Stimulated activated CD4-positive, alpha-beta T cell treated with anti-CD3 and anti-CD28 coated beads, Interleukin-2, amount 100 ng/mL, for 24 hours (primary cell): ENCODE measurements around the gene MMRN2.
A peak's percentile ranks its signal among the peaks of the same experiment; 100 is the strongest.
"Not testable (repeated sequence)": the region's sequence is repeated elsewhere in the genome, so short reads cannot be mapped to it uniquely, and the experiment has no call there.

Experiments used
- DNase-seq, 2 donors: peaks; one replicate each; pipeline ENCODE4 v3.0.0-alpha.2; 2020

MMRN2 gene, protein sequence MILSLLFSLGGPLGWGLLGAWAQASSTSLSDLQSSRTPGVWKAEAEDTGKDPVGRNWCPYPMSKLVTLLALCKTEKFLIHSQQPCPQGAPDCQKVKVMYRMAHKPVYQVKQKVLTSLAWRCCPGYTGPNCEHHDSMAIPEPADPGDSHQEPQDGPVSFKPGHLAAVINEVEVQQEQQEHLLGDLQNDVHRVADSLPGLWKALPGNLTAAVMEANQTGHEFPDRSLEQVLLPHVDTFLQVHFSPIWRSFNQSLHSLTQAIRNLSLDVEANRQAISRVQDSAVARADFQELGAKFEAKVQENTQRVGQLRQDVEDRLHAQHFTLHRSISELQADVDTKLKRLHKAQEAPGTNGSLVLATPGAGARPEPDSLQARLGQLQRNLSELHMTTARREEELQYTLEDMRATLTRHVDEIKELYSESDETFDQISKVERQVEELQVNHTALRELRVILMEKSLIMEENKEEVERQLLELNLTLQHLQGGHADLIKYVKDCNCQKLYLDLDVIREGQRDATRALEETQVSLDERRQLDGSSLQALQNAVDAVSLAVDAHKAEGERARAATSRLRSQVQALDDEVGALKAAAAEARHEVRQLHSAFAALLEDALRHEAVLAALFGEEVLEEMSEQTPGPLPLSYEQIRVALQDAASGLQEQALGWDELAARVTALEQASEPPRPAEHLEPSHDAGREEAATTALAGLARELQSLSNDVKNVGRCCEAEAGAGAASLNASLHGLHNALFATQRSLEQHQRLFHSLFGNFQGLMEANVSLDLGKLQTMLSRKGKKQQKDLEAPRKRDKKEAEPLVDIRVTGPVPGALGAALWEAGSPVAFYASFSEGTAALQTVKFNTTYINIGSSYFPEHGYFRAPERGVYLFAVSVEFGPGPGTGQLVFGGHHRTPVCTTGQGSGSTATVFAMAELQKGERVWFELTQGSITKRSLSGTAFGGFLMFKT

GRCh38 chr10:86957471-86958115 lies at the start of gene MMRN2:
Gene MMRN2 (minus strand): TSS chr10:86957615. CDS start chr10:86957541, 74 bp downstream.
- no peak for DNase-seq

DNA sequence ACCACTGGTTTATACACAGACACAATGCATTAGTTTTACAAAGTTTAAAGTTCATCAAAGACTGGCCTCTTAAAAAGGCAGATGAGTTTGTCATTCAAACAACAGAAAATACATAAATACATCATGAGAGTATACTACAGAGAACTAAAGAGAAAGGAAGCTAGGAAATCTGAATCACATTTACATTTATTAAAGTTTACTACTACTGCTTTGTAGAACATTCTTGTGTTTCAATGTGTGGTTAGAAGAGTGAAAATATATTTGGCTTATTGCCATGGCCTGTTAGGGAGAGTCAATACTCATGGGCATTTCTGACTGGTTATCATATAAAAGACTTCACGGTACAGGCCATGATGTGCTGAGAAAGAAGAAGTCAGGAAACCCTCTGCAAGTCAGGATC lies 49.7 kb upstream of the MMRN2 start:
- DNase-seq: not testable (repeated sequence)

DNA sequence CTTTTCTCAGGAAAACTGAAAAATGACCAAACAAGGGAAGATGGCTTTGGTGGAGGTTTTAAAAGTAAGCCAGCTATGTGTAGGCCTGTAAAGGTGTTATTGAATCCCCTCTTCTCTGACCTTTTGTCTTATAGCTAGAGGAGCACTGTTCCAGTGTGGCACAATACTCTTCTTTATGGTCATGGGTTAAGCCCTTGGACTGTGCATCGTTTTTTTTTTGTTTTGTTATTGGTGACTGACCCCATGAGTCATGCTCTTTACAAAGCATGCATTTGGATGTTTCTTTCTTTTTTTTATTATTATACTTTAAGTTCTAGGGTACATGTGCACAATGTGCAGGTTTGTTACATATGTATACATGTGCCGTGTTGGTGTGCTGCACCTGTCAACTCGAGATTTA lies 43.1 kb upstream of the MMRN2 start:
- DNase-seq: no peak

DNA sequence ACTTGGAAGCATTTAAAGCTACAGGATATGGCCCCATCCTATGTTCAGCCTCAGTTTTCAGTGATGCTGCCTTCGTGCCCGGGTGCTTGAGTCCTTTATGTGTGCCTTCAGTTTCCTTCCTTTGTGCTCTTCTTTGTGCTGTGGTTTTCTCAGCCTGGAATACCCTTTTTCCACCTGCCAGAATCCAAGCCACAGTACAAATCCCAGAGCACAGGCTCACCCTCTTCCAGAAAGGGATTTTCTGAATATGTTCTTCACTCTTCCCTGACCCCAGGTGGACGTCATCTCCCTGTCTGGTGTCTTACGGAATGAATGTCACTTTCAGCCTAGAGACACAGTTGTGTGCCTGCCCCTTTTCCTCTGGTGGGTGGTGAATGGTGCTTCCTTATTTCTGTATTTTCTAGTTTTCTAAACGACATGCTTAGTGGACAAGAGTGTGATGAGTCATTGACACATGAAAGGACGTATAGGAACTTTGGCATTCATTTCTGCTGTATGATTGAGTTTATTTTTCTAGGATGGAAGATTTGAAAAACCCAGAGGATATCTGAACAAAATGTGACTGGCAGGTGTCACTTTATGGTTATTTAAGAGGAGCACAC lies 42.5 kb upstream of the MMRN2 start:
- DNase-seq: not testable (repeated sequence)

GRCh38 chr10:86992929-86993328 lies 35.5 kb upstream of the MMRN2 start:
- no peak for DNase-seq

GRCh38 chr10:86992456-86992855 lies 35.0 kb upstream of the MMRN2 start:
- DNase-seq: no peak

GRCh38 chr10:86991362-86991761 lies 33.9 kb upstream of the MMRN2 start:
- not testable (repeated sequence) for DNase-seq

GRCh38 chr10:86988520-86988919 lies 31.1 kb upstream of the MMRN2 start:
- DNase-seq: no peak

- DNase-seq: not testable (repeated sequence)
These were observed 27.1 kb upstream of the MMRN2 start for GRCh38 chr10:86984498-86984897.

GRCh38 chr10:86981716-86982115 lies 24.3 kb upstream of the MMRN2 start:
- no peak for DNase-seq

- DNase-seq: not testable (repeated sequence)
These were observed 23.6 kb upstream of the MMRN2 start for GRCh38 chr10:86981020-86981419.

GRCh38 chr10:86979977-86980448 lies 22.6 kb upstream of the MMRN2 start:
- DNase-seq: no peak

GRCh38 chr10:86979296-86979818 lies 21.9 kb upstream of the MMRN2 start:
- no peak for DNase-seq

- DNase-seq: not testable (repeated sequence)
These were observed 21.0 kb upstream of the MMRN2 start for GRCh38 chr10:86978457-86978856.

DNA sequence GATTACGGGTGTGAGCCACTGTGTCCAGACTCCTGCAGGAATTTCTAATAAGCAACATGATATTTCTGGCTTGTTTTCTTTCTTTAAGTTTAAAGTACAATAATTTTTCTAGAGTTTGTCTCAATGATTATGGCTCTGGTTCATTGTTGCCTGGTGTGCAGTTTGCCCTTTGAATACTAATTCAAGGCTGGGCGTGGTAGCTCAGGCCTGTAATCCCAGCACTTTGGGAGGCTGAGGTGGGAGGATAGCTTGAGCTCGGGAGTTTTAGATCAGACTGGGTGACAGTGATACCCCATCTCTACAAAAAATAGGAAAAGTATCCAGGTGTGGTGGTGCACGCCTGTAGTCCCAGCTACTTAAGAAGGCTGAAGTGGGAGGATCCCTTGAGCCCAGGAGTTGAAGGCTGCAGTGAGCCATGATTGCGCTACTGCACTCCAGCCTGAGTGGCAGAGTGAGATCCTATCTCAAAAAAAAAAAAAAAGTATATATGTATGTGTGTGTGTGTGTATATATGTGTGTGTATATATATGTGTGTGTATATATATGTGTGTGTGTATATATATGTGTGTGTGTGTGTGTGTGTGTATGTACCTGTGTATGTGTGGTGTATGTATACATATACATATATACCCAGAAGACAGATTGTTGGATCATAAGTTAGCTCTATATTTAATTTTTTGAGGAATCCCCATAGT lies 19.1 kb upstream of the MMRN2 start:
- DNase-seq: no peak

- no peak for DNase-seq
These were observed 17.1 kb upstream of the MMRN2 start for GRCh38 chr10:86974484-86974883.

DNA sequence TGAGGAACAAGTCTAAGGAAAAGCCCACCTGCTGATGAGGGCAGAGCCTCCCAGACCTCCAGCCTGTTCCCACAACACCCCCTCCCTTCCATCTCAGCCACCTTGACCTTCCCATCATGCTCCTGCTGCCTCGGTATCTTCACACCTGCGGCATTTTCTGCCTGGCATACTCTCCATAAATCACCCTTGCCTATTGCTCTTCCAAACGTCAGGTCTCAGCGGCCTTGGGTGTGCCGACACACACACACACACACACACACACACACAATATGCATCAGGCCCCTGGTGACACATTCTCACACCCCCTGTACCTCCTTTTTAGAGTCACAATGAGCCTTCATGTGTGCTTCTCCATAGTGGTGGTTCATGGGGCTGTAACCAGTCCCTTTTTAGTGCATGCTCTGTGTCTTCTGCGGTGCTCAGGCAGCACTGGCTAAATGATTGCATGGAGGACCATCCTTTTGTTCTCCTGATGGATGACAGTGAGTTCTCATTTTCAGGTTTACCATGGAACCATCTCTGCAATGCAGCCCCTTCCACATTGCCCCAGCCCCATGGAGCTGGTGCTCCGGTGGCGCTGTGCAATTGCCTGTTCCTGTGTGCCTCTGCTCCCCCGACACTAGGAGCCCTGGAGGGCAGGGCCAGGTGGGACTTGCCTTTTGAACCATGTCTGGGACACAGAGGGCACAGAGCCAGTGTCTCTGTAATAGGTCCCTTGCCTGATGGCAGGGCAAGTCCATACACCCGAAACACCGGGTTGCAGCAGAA lies 15.4 kb upstream of the MMRN2 start:
- no peak for DNase-seq

- DNase-seq: peak; percentile 86 to 87
These were observed 14.0 kb upstream of the MMRN2 start for GRCh38 chr10:86971232-86971991.

- no peak for DNase-seq
These were observed 13.5 kb upstream of the MMRN2 start for GRCh38 chr10:86970982-86971231.
